Naive B cell (primary cell): Measurements from ENCODE around the gene GREB1. TPM values are rescaled to one million over a fixed set of nuclear protein-coding genes. Genes with fewer than 3 reads are reported as not detected.

Experiments used
- ATAC-seq, 2 donors: fragments of 150-1000 bp; cut with Tn5 transposase; 2 replicates each; pipeline ENCODE4 v1.10.0; 2021; ENCODE audit warnings: low read depth in 2 of 2, mild to moderate bottlenecking in 2 of 2, moderate library complexity in 2 of 2
- DNase-seq: peaks from one replicate; pipeline ENCODE4 v3.0.0; 2022
- H3K27ac Mint-ChIP-seq, 6 donors: one replicate each; pipeline ENCODE4 v1.8.0; 2020 to 2022; ENCODE audit warnings: mild to moderate bottlenecking in 6 of 6, mixed read lengths in 6 of 6, moderate library complexity in 5 of 6, inconsistent platforms in 2 of 6
- H3K27me3 Mint-ChIP-seq, 3 donors: one replicate each; pipeline ENCODE4 v1.8.0; 2021 to 2022; ENCODE audit warnings: mixed read lengths in 3 of 3, mild to moderate bottlenecking in 1 of 3
- H3K36me3 Mint-ChIP-seq, 2 donors: one replicate each; pipeline ENCODE4 v1.8.0; 2020 to 2022; ENCODE audit warnings: mixed read lengths in 2 of 2, inconsistent platforms in 1 of 2, mild to moderate bottlenecking in 1 of 2
- H3K4me1 Mint-ChIP-seq, 3 donors: one replicate each; pipeline ENCODE4 v1.8.0; 2020 to 2022; ENCODE audit warnings: mixed read lengths in 3 of 3, inconsistent platforms in 1 of 3, mild to moderate bottlenecking in 1 of 3, moderate library complexity in 1 of 3
- H3K4me3 Mint-ChIP-seq, 8 donors: one replicate each; pipeline ENCODE4 v1.8.0; 2020 to 2022; ENCODE audit warnings: mild to moderate bottlenecking in 8 of 8, mixed read lengths in 8 of 8, moderate library complexity in 8 of 8, inconsistent platforms in 2 of 8
- H3K9me3 Mint-ChIP-seq, 7 donors: one replicate each; pipeline ENCODE4 v1.8.0; 2020 to 2022; ENCODE audit warnings: mixed read lengths in 7 of 7, mild to moderate bottlenecking in 5 of 7, inconsistent platforms in 2 of 7, moderate library complexity in 1 of 7
- polyA plus RNA-seq, 6 donors: library from polyadenylated mRNA; unstranded; fragments of 300-500 nt; fragmentation: Illumina TruSeq; gene quantifications; one replicate each; pipeline ENCODE4 v1.2.3, GENCODE V29; 2021; ENCODE audit warnings: low read depth in 6 of 6

The GREB1 gene
- polyA plus RNA-seq, 6 donors from 2014 or later = not detected

- H3K27ac Mint-ChIP-seq = peak overlapping the region in 1 of 6 donors; percentile 26
- H3K4me1 Mint-ChIP-seq = peaks cover 2 to 4% (median 4%) of the 10 kb centered on the region in 3 donors
- H3K9me3 Mint-ChIP-seq = peaks cover 4 to 19% (median 8%) of the 10 kb centered on the region in 7 donors
- no peaks in the 10 kb centered on the region for H3K36me3 Mint-ChIP-seq
- no peak for DNase-seq
- H3K4me3 Mint-ChIP-seq = no peak overlapping the region
- no peak for ATAC-seq
- H3K27me3 Mint-ChIP-seq = peaks cover 32 to 39% (median 38%) of the 10 kb centered on the region in 3 donors
Measured at GRCh38 chr2:11500702-11501303, 33.0 kb upstream of the GREB1 start.

GRCh38 chr2:11502740-11503292 is 31.0 kb upstream of the GREB1 start:
- Mint-ChIP-seq H3K4me3 (peak overlapping the region in 1 of 8 donors; percentile 54), H3K27me3 (peaks cover 28 to 49% (median 45%) of the 10 kb centered on the region in 3 donors), H3K4me1 (peaks cover 2 to 4% (median 4%) of the 10 kb centered on the region in 3 donors), H3K27ac (no peak overlapping the region), H3K36me3 (no peaks in the 10 kb centered on the region), H3K9me3 (peaks cover 4 to 19% (median 9%) of the 10 kb centered on the region in 7 donors)
- DNase-seq (no peak), ATAC-seq (no peak)

GRCh38 chr2:11503354-11503927 is 30.4 kb upstream of the GREB1 start:
- Mint-ChIP-seq H3K36me3 (no peaks in the 10 kb centered on the region), H3K4me3 (no peak overlapping the region), H3K27ac (no peak overlapping the region), H3K4me1 (peaks cover 2 to 4% (median 4%) of the 10 kb centered on the region in 3 donors), H3K9me3 (peaks cover 4 to 19% (median 9%) of the 10 kb centered on the region in 7 donors), H3K27me3 (peaks cover 28 to 46% (median 45%) of the 10 kb centered on the region in 3 donors)
- DNase-seq = no peak
- no peak for ATAC-seq

- peaks cover 25 to 36% (median 30%) of the 10 kb centered on the region in 3 donors for H3K27me3 Mint-ChIP-seq
- peaks cover 4 to 19% (median 9%) of the 10 kb centered on the region in 7 donors for H3K9me3 Mint-ChIP-seq
- H3K27ac Mint-ChIP-seq = no peak overlapping the region
- H3K36me3 Mint-ChIP-seq = no peaks in the 10 kb centered on the region
- no peak for ATAC-seq
- H3K4me1 Mint-ChIP-seq = peaks cover 0 to 2% (median 0%) of the 10 kb centered on the region in 3 donors
- DNase-seq = no peak
- H3K4me3 Mint-ChIP-seq = no peak overlapping the region
Measured at GRCh38 chr2:11505652-11506610, 27.9 kb upstream of the GREB1 start.

- DNase-seq = no peak
- H3K36me3 Mint-ChIP-seq = no peaks in the 10 kb centered on the region
- no peak overlapping the region for H3K27ac Mint-ChIP-seq
- peaks cover 4 to 19% (median 9%) of the 10 kb centered on the region in 7 donors for H3K9me3 Mint-ChIP-seq
- peaks cover 21 to 41% (median 35%) of the 10 kb centered on the region in 3 donors for H3K27me3 Mint-ChIP-seq
- H3K4me3 Mint-ChIP-seq = no peak overlapping the region
- no peaks in the 10 kb centered on the region for H3K4me1 Mint-ChIP-seq
- no peak for ATAC-seq
Measured at GRCh38 chr2:11506611-11506969, 27.3 kb upstream of the GREB1 start.

- no peak overlapping the region for H3K27ac Mint-ChIP-seq
- no peaks in the 10 kb centered on the region for H3K4me1 Mint-ChIP-seq
- H3K9me3 Mint-ChIP-seq = peaks cover 4 to 19% (median 7%) of the 10 kb centered on the region in 7 donors
- peaks cover 25 to 42% (median 33%) of the 10 kb centered on the region in 3 donors for H3K27me3 Mint-ChIP-seq
- no peak overlapping the region for H3K4me3 Mint-ChIP-seq
- H3K36me3 Mint-ChIP-seq = no peaks in the 10 kb centered on the region
- ATAC-seq (no peak), DNase-seq (no peak)
Measured at GRCh38 chr2:11507517-11507916, 26.3 kb upstream of the GREB1 start.

GRCh38 chr2:11508279-11508678 is 25.6 kb upstream of the GREB1 start:
- peaks cover 25 to 35% (median 26%) of the 10 kb centered on the region in 3 donors for H3K27me3 Mint-ChIP-seq
- peaks cover 1 to 12% (median 6%) of the 10 kb centered on the region in 7 donors for H3K9me3 Mint-ChIP-seq
- DNase-seq (no peak), ATAC-seq (no peak)
- H3K4me1 Mint-ChIP-seq = no peaks in the 10 kb centered on the region
- no peaks in the 10 kb centered on the region for H3K36me3 Mint-ChIP-seq
- no peak overlapping the region for H3K27ac Mint-ChIP-seq
- H3K4me3 Mint-ChIP-seq = no peak overlapping the region

GRCh38 chr2:11509657-11510360 is 24.0 kb upstream of the GREB1 start:
- H3K9me3 Mint-ChIP-seq = peaks cover 0 to 3% (median 1%) of the 10 kb centered on the region in 7 donors
- ATAC-seq (no peak), DNase-seq (no peak)
- no peaks in the 10 kb centered on the region for H3K4me1 Mint-ChIP-seq
- no peak overlapping the region for H3K4me3 Mint-ChIP-seq
- peaks cover 20 to 36% (median 28%) of the 10 kb centered on the region in 3 donors for H3K27me3 Mint-ChIP-seq
- no peaks in the 10 kb centered on the region for H3K36me3 Mint-ChIP-seq
- H3K27ac Mint-ChIP-seq = no peak overlapping the region

GRCh38 chr2:11512431-11512830 is 21.4 kb upstream of the GREB1 start:
- H3K27me3 Mint-ChIP-seq = peaks cover 30 to 37% (median 32%) of the 10 kb centered on the region in 3 donors
- no peak overlapping the region for H3K27ac Mint-ChIP-seq
- H3K4me3 Mint-ChIP-seq = no peak overlapping the region
- H3K9me3 Mint-ChIP-seq = peaks cover 0 to 2% (median 0%) of the 10 kb centered on the region in 7 donors
- DNase-seq (no peak), ATAC-seq (no peak)
- H3K4me1 Mint-ChIP-seq = no peaks in the 10 kb centered on the region
- H3K36me3 Mint-ChIP-seq = no peaks in the 10 kb centered on the region

GRCh38 chr2:11513319-11513718 is 20.5 kb upstream of the GREB1 start:
- Mint-ChIP-seq H3K9me3 (peaks cover 0 to 5% (median 0%) of the 10 kb centered on the region in 7 donors), H3K4me1 (no peaks in the 10 kb centered on the region), H3K27ac (no peak overlapping the region), H3K27me3 (peaks cover 32 to 38% (median 35%) of the 10 kb centered on the region in 3 donors), H3K36me3 (no peaks in the 10 kb centered on the region), H3K4me3 (no peak overlapping the region)
- no peak for ATAC-seq
- DNase-seq = no peak

- Mint-ChIP-seq H3K4me3 (no peak overlapping the region), H3K36me3 (no peaks in the 10 kb centered on the region), H3K27ac (no peak overlapping the region), H3K9me3 (peaks cover 0 to 13% (median 2%) of the 10 kb centered on the region in 7 donors), H3K27me3 (peaks cover 32 to 38% (median 35%) of the 10 kb centered on the region in 3 donors), H3K4me1 (no peaks in the 10 kb centered on the region)
- ATAC-seq (no peak), DNase-seq (no peak)
Measured at GRCh38 chr2:11514081-11514730, 19.6 kb upstream of the GREB1 start.

- DNase-seq (no peak), ATAC-seq (no peak)
- Mint-ChIP-seq H3K27me3 (peaks cover 32 to 35% (median 34%) of the 10 kb centered on the region in 3 donors), H3K36me3 (no peaks in the 10 kb centered on the region), H3K9me3 (peaks cover 0 to 17% (median 4%) of the 10 kb centered on the region in 7 donors), H3K4me1 (no peaks in the 10 kb centered on the region), H3K27ac (no peak overlapping the region), H3K4me3 (no peak overlapping the region)
Measured at GRCh38 chr2:11514904-11515303, 18.9 kb upstream of the GREB1 start.
